Mesenchymal stem cell (in vitro differentiated cells and primary cell): ENCODE results near the gene TMEM100.

Source experiments
- DNase-seq: peaks from one replicate; pipeline ENCODE4 v3.0.0-alpha.2; 2013
- H2AFZ ChIP-seq: one replicate; pipeline ENCODE4 v1.6.1; 2013; ENCODE audit warnings: low read depth, mild to moderate bottlenecking, control low read depth, inconsistent platforms, low read length, moderate library complexity
- H2AK5ac ChIP-seq: 2 replicates; pipeline ENCODE4 v1.6.1; 2013; ENCODE audit warnings: low read length, moderate library complexity, mild to moderate bottlenecking, inconsistent platforms; ENCODE audit not compliant: severe bottlenecking
- H2BK120ac ChIP-seq: one replicate; pipeline ENCODE4 v1.6.1; 2013; ENCODE audit warnings: low read depth, mild to moderate bottlenecking, inconsistent platforms, low read length, moderate library complexity
- H2BK12ac ChIP-seq, 2 experiments: one replicate each; pipeline ENCODE4 v1.6.1; 2013; ENCODE audit warnings: inconsistent platforms in 2 of 2, low read length in 2 of 2, mild to moderate bottlenecking in 2 of 2, moderate library complexity in 2 of 2, control low read depth in 1 of 2
- H2BK15ac ChIP-seq: one replicate; pipeline ENCODE4 v1.6.1; 2013; ENCODE audit warnings: mild to moderate bottlenecking, low read depth, inconsistent platforms; ENCODE audit not compliant: poor library complexity, severe bottlenecking
- H2BK5ac ChIP-seq: 2 replicates; pipeline ENCODE4 v1.6.1; 2013; ENCODE audit warnings: low read depth, mild to moderate bottlenecking, low read length, control low read depth, inconsistent platforms; ENCODE audit not compliant: poor library complexity, severe bottlenecking
- H3K14ac ChIP-seq, 2 experiments: one replicate each; pipeline ENCODE4 v1.6.1; 2013; ENCODE audit warnings: inconsistent platforms in 2 of 2, low read length in 2 of 2, control low read depth in 1 of 2, mild to moderate bottlenecking in 1 of 2, moderate library complexity in 1 of 2
- H3K18ac ChIP-seq, 2 experiments: one replicate each; pipeline ENCODE4 v1.6.1; 2013; ENCODE audit warnings: inconsistent platforms in 2 of 2, low read length in 2 of 2, control low read depth in 1 of 2, low read depth in 1 of 2, mild to moderate bottlenecking in 1 of 2
- H3K23ac ChIP-seq, 2 experiments: one replicate each; pipeline ENCODE4 v1.6.1; 2013; ENCODE audit warnings: inconsistent platforms in 2 of 2, low read length in 2 of 2, mild to moderate bottlenecking in 2 of 2, moderate library complexity in 2 of 2, control low read depth in 1 of 2
- H3K27ac ChIP-seq: 2 replicates; pipeline ENCODE4 v1.5.1; 2013; ENCODE audit warnings: mild to moderate bottlenecking, moderate library complexity, low read length, control low read depth, inconsistent platforms; ENCODE audit not compliant: poor library complexity, severe bottlenecking
- H3K27me3 ChIP-seq, 2 experiments: 2 replicates each; pipeline versions ENCODE4 v1.6.1 to v1.7.0; 2013; ENCODE audit warnings: low read length in 2 of 2, mild to moderate bottlenecking in 2 of 2, moderate library complexity in 2 of 2, control low read depth in 1 of 2, inconsistent platforms in 1 of 2; ENCODE audit not compliant: control insufficient read depth in 1 of 2, insufficient read depth in 1 of 2
- H3K36me3 ChIP-seq, 2 experiments: 2 replicates each; pipeline versions ENCODE4 v1.6.1 to v1.7.0; 2013; ENCODE audit warnings: low read length in 2 of 2, control low read depth in 1 of 2, inconsistent platforms in 1 of 2, low read depth in 1 of 2, mild to moderate bottlenecking in 1 of 2; ENCODE audit not compliant: insufficient read depth in 2 of 2, control insufficient read depth in 1 of 2
- H3K4ac ChIP-seq, 2 experiments: one replicate each; pipeline ENCODE4 v1.6.1; 2013; ENCODE audit warnings: inconsistent platforms in 2 of 2, low read length in 2 of 2, mild to moderate bottlenecking in 2 of 2, moderate library complexity in 2 of 2, control low read depth in 1 of 2, low read depth in 1 of 2
- H3K4me1 ChIP-seq: 2 replicates; pipeline ENCODE4 v1.6.1; 2013; ENCODE audit warnings: low read depth, low read length, control low read depth; ENCODE audit not compliant: control insufficient read depth, insufficient read depth
- H3K4me2 ChIP-seq: 2 replicates; pipeline ENCODE4 v1.6.1; 2013; ENCODE audit warnings: low read length, mild to moderate bottlenecking, inconsistent platforms; ENCODE audit not compliant: poor library complexity, severe bottlenecking
- H3K4me3 ChIP-seq, 2 experiments: 2 replicates each; pipeline versions ENCODE4 v1.5.1 to v1.7.0; 2013; ENCODE audit warnings: low read length in 2 of 2, mild to moderate bottlenecking in 2 of 2, control low read depth in 1 of 2, low read depth in 1 of 2; ENCODE audit not compliant: insufficient read depth in 1 of 2
- H3K79me1 ChIP-seq: replicated peaks from 2 replicates; pipeline ENCODE4 v1.6.1; 2013; ENCODE audit warnings: mild to moderate bottlenecking, control low read depth, low read length, inconsistent platforms; ENCODE audit not compliant: poor library complexity, severe bottlenecking
- H3K9ac ChIP-seq: 2 replicates; pipeline ENCODE4 v1.7.0; 2013; ENCODE audit warnings: mild to moderate bottlenecking, low read length, moderate library complexity
- H3K9me3 ChIP-seq: 2 replicates; pipeline ENCODE4 v1.7.0; 2013; ENCODE audit warnings: mild to moderate bottlenecking, low read length; ENCODE audit not compliant: control insufficient read depth
- H4K8ac ChIP-seq: one replicate; pipeline ENCODE4 v1.6.1; 2013; ENCODE audit warnings: inconsistent platforms, mild to moderate bottlenecking, low read length, moderate library complexity
- H4K91ac ChIP-seq: one replicate; pipeline ENCODE4 v1.6.1; 2013; ENCODE audit warnings: mild to moderate bottlenecking, low read length, inconsistent platforms
- WGBS: methylation state at CpG from one replicate; pipeline ENCODE4 v1.1.7; 2013; ENCODE audit warnings: mixed read lengths; 5-methylcytosine and 5-hydroxymethylcytosine counted together

TMEM100 gene

GRCh38 chr17:55683550-55684315, 38.9 kb downstream of the TMEM100 start:
- Histone ChIP-seq H2BK12ac (peak overlapping the region in 1 of 2 experiments; percentile 74), H2BK15ac (no peak overlapping the region), H3K9me3 (no peaks in the 10 kb centered on the region), H3K4me1 (no peaks in the 10 kb centered on the region), H4K91ac (no peak overlapping the region), H2AFZ (no peak overlapping the region), H2AK5ac (no peak overlapping the region), H4K8ac (no peak overlapping the region), H3K4me3 (no peak overlapping the region), H3K4me2 (no peak overlapping the region), H3K36me3 (no peaks in the 10 kb centered on the region), H2BK5ac (no peak overlapping the region), H3K9ac (no peak overlapping the region), H3K23ac (peak overlapping the region in 1 of 2 experiments; percentile 77), H3K79me1 (no peaks in the 10 kb centered on the region), H2BK120ac (no peak overlapping the region), H3K14ac (peak overlapping the region in 1 of 2 experiments; percentile 53), H3K18ac (no peak overlapping the region), H3K4ac (no peak overlapping the region), H3K27ac (no peak overlapping the region), H3K27me3 (no peaks in the 10 kb centered on the region)
- no peak for DNase-seq
- WGBS, result 78% methylated on average over 3 of the region's 4 CpGs

- Histone ChIP-seq H4K8ac (no peak overlapping the region), H3K23ac (no peak overlapping the region), H3K36me3 (no peaks in the 10 kb centered on the region), H2AK5ac (no peak overlapping the region), H3K14ac (no peak overlapping the region), H3K4me2 (no peak overlapping the region), H3K9me3 (no peaks in the 10 kb centered on the region), H3K4ac (no peak overlapping the region), H2BK15ac (no peak overlapping the region), H3K18ac (no peak overlapping the region), H2AFZ (no peak overlapping the region), H3K79me1 (no peaks in the 10 kb centered on the region), H2BK5ac (no peak overlapping the region), H3K27me3 (no peaks in the 10 kb centered on the region), H3K27ac (no peak overlapping the region), H3K4me1 (no peaks in the 10 kb centered on the region), H3K9ac (no peak overlapping the region), H3K4me3 (no peak overlapping the region), H4K91ac (no peak overlapping the region), H2BK12ac (no peak overlapping the region), H2BK120ac (no peak overlapping the region)
- DNase-seq, result no peak
- whole genome bisulfite sequencing, result 63% methylated on average over 1 of the region's 1 CpG
Observed at GRCh38 chr17:55681342-55681700, 41.3 kb downstream of the TMEM100 start.

GRCh38 chr17:55680686-55681341, 41.9 kb downstream of the TMEM100 start:
- Histone ChIP-seq H4K8ac (no peak overlapping the region), H4K91ac (no peak overlapping the region), H2AK5ac (no peak overlapping the region), H3K4ac (no peak overlapping the region), H2BK120ac (no peak overlapping the region), H3K27me3 (no peaks in the 10 kb centered on the region), H3K18ac (no peak overlapping the region), H3K9ac (no peak overlapping the region), H2BK12ac (no peak overlapping the region), H3K9me3 (no peaks in the 10 kb centered on the region), H3K4me3 (no peak overlapping the region), H2AFZ (no peak overlapping the region), H2BK5ac (no peak overlapping the region), H3K79me1 (no peaks in the 10 kb centered on the region), H3K4me2 (no peak overlapping the region), H3K4me1 (no peaks in the 10 kb centered on the region), H3K23ac (no peak overlapping the region), H3K14ac (no peak overlapping the region), H3K27ac (no peak overlapping the region), H2BK15ac (no peak overlapping the region), H3K36me3 (no peaks in the 10 kb centered on the region)
- DNase-seq, result no peak
- 95% methylated on average over 3 of the region's 4 CpGs for WGBS

- Histone ChIP-seq H3K27ac (no peak overlapping the region), H3K4me3 (no peak overlapping the region), H3K9ac (no peak overlapping the region), H2BK12ac (no peak overlapping the region), H3K18ac (no peak overlapping the region), H3K9me3 (no peaks in the 10 kb centered on the region), H4K8ac (no peak overlapping the region), H3K4me2 (no peak overlapping the region), H3K23ac (no peak overlapping the region), H2AFZ (no peak overlapping the region), H2BK5ac (no peak overlapping the region), H3K14ac (no peak overlapping the region), H2BK120ac (no peak overlapping the region), H3K4ac (no peak overlapping the region), H2AK5ac (no peak overlapping the region), H3K27me3 (no peaks in the 10 kb centered on the region), H2BK15ac (no peak overlapping the region), H3K79me1 (no peaks in the 10 kb centered on the region), H3K4me1 (no peaks in the 10 kb centered on the region), H3K36me3 (no peaks in the 10 kb centered on the region), H4K91ac (no peak overlapping the region)
- 85% methylated on average over 1 of the region's 1 CpG for WGBS
- no peak for DNase-seq
Observed at GRCh38 chr17:55677446-55677845, 45.2 kb downstream of the TMEM100 start.
